ENCODE results near the gene UGT1A7. TPM values are rescaled to one million over a fixed set of nuclear protein-coding genes. Genes with fewer than 3 reads are reported as not detected.
"Not testable (repeated sequence)": the region's sequence is repeated elsewhere in the genome, so short reads cannot be mapped to it uniquely, and the experiment has no call there.

UGT1A7 gene
- total RNA-seq, 1 donor from 2014 or later = not detected

DNA sequence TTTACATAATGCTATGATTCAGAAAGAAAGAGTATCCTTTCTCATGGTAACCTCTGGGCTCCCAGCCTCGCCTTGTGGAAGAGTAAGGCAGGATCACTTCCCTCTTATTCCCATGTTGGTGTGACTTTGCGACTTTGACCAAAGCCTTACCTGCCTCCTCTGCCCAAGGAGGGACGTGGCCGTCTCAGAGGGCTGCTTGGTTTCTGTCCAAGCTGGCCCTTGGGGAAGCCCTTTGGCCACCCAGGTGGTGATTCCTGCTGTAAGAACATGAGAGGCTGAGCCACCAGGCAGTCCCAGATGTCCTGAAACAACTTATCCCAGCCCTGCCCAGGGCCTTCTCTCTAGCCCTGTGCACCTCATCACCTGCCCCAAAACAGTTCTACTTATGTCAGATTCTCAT, 17.0 kb downstream of the UGT1A7 start:
- Mint-ChIP-seq H3K4me1 (peaks cover 16% of the 10 kb centered on the region), H3K36me3 (ENCODE audit: low read depth) (peaks cover 3% of the 10 kb centered on the region), H3K9me3 (peaks cover 21% of the 10 kb centered on the region), H3K27ac (ENCODE audit: unreplicated experiment) (no peak overlapping the region), H3K27me3 (ENCODE audit: low read depth) (no peaks in the 10 kb centered on the region), H3K4me3 (no peak overlapping the region)
- no peak for TF ChIP-seq CTCF (conservative IDR thresholded peaks at IDR 0.05)
- no peak for DNase-seq (ENCODE audit: low read depth, low spot score)

- H3K4me1 Mint-ChIP-seq = peaks cover 16% of the 10 kb centered on the region
- TF ChIP-seq CTCF (conservative IDR thresholded peaks at IDR 0.05) = no peak
- peaks cover 21% of the 10 kb centered on the region for H3K9me3 Mint-ChIP-seq
- no peak overlapping the region for H3K4me3 Mint-ChIP-seq
- DNase-seq (ENCODE audit: low read depth, low spot score) = no peak
- H3K27ac Mint-ChIP-seq (ENCODE audit: unreplicated experiment) = peak overlapping the region; percentile 94
- peaks cover 6% of the 10 kb centered on the region for H3K36me3 Mint-ChIP-seq (ENCODE audit: low read depth)
- H3K27me3 Mint-ChIP-seq (ENCODE audit: low read depth) = no peaks in the 10 kb centered on the region
Observed at GRCh38 chr2:233699424-233700027, 17.8 kb downstream of the UGT1A7 start.

- no peak for TF ChIP-seq CTCF (conservative IDR thresholded peaks at IDR 0.05)
- no peak for DNase-seq (ENCODE audit: low read depth, low spot score)
- no peak overlapping the region for H3K4me3 Mint-ChIP-seq
- H3K27ac Mint-ChIP-seq (ENCODE audit: unreplicated experiment) = peak overlapping the region; percentile 94
- H3K4me1 Mint-ChIP-seq = peaks cover 16% of the 10 kb centered on the region
- no peaks in the 10 kb centered on the region for H3K27me3 Mint-ChIP-seq (ENCODE audit: low read depth)
- peaks cover 6% of the 10 kb centered on the region for H3K36me3 Mint-ChIP-seq (ENCODE audit: low read depth)
- H3K9me3 Mint-ChIP-seq = peaks cover 21% of the 10 kb centered on the region
Observed at GRCh38 chr2:233700028-233700635, 18.4 kb downstream of the UGT1A7 start.

DNA sequence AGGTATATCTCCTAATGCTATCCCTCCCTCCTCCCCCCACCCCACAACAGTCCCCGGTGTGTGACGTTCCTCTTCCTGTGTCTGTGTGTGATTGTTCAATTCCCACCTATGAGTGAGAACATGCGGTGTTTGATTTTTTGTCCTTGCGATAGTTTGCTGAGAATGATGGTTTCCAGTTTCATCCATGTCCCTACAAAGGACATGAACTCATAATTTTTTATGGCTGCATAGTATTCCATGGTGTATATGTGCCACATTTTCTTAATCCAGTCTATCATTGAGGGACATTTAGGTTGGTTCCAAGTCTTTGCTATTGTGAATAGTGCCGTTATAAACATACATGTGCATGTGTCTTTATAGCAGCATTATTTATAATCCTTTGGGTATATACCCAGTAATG, 19.1 kb downstream of the UGT1A7 start:
- H3K36me3 Mint-ChIP-seq (ENCODE audit: low read depth); H3K27ac Mint-ChIP-seq (ENCODE audit: unreplicated experiment); H3K27me3 Mint-ChIP-seq (ENCODE audit: low read depth); DNase-seq (ENCODE audit: low read depth, low spot score); H3K4me3 Mint-ChIP-seq: not testable (repeated sequence)
- H3K4me1 Mint-ChIP-seq = peaks cover 16% of the 10 kb centered on the region
- peaks cover 21% of the 10 kb centered on the region for H3K9me3 Mint-ChIP-seq

- no peak for DNase-seq (ENCODE audit: low read depth, low spot score)
- H3K4me3 Mint-ChIP-seq = no peak overlapping the region
- H3K27ac Mint-ChIP-seq (ENCODE audit: unreplicated experiment) = no peak overlapping the region
- TF ChIP-seq CTCF (conservative IDR thresholded peaks at IDR 0.05) = no peak
- no peaks in the 10 kb centered on the region for H3K27me3 Mint-ChIP-seq (ENCODE audit: low read depth)
- peaks cover 6% of the 10 kb centered on the region for H3K36me3 Mint-ChIP-seq (ENCODE audit: low read depth)
- H3K9me3 Mint-ChIP-seq = peaks cover 17% of the 10 kb centered on the region
- H3K4me1 Mint-ChIP-seq = peaks cover 16% of the 10 kb centered on the region
Observed at GRCh38 chr2:233702238-233702637, 20.5 kb downstream of the UGT1A7 start.

DNA sequence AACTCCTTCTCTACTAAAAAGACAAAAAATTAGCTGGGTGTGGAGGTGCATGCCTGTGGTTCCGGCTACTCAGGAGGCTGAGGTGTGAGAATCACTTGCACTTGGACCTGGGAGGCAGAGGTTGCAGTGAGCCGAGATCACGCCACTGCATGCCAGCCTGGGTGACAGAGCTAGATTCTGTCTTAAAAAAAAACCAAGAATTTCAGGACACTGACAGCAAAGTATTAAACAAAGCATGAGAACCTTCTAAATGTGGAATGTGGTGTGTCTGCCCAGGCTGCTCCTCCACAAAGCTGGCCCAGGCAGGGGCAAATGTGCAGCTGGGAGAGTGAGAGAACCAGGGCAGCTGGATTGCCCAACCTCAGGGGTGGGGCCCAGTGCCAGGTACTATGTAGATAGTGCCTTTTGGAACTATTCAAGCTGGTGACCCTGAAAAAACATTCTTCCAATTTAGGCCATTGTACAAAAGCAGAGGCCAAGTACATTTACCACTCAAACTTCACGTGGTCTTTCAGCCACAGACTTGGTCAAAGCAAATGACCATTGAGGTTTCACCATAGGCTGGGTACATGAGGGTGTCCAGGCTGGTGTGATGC, 24.3 kb downstream of the UGT1A7 start:
- Mint-ChIP-seq H3K4me1 (no peaks in the 10 kb centered on the region), H3K36me3 (ENCODE audit: low read depth) (peaks cover 3% of the 10 kb centered on the region), H3K27me3 (ENCODE audit: low read depth) (no peaks in the 10 kb centered on the region), H3K9me3 (peaks cover 8% of the 10 kb centered on the region), H3K27ac (ENCODE audit: unreplicated experiment) (no peak overlapping the region), H3K4me3 (no peak overlapping the region)
- TF ChIP-seq CTCF (conservative IDR thresholded peaks at IDR 0.05) = no peak
- no peak for DNase-seq (ENCODE audit: low read depth, low spot score)
